Adrenal gland (tissue), 12 donors: ENCODE data around the gene OR10AD1. TPM values are rescaled to one million over a fixed set of nuclear protein-coding genes. Genes with fewer than 3 reads are reported as not detected.

Source experiments
- DNase-seq, 7 donors: peaks; one replicate each; pipeline ENCODE4 v3.0.0-alpha.2; 2019 to 2020
- H3K27ac ChIP-seq, 5 donors: fragments of 200-600 bp; sonication (generic) in 4 of 5; 1 replicate in 3 of 5; 2 replicates in 2 of 5; pipeline versions ENCODE4 v1.5.1 to v1.8.0; 2016 to 2020; ENCODE audit warnings: mild to moderate bottlenecking in 1 of 5
- H3K27me3 ChIP-seq: fragments of 200-600 bp; 2 replicates; pipeline ENCODE4 v1.8.0; 2021
- H3K36me3 ChIP-seq, 2 donors: fragments of 200-600 bp; replicated peaks in 1 of 2; 1 replicate in 1 of 2; 2 replicates in 1 of 2; pipeline versions ENCODE4 v1.5.1 to v1.8.0; 2018 to 2022
- H3K4me1 ChIP-seq, 2 donors: fragments of 200-600 bp; replicated peaks in 1 of 2; 1 replicate in 1 of 2; 2 replicates in 1 of 2; pipeline versions ENCODE4 v1.5.1 to v1.8.0; 2018 to 2021
- H3K4me3 ChIP-seq, 4 donors: fragments of 200-600 bp; sonication (generic) in 3 of 4; one replicate each; pipeline ENCODE4 v1.5.1; 2016 to 2018
- H3K9me3 ChIP-seq, 3 donors: fragments of 200-600 bp; sonication (generic) in 1 of 3; replicated peaks in 1 of 3; 1 replicate in 2 of 3; 2 replicates in 1 of 3; pipeline versions ENCODE4 v1.5.1 to v1.8.0; 2016 to 2021
- CTCF ChIP-seq, 6 experiments: fragments of 450-650 bp in 4 of 6; fragments of 200-600 bp in 2 of 6; sonication (generic) in 1 of 6; IDR thresholded peaks; 1 replicate in 5 of 6; 2 replicates in 1 of 6; pipeline versions ENCODE4 v1.5.1 to v1.8.0; 2016 to 2021; ENCODE audit warnings: antibody characterized with exemption in 6 of 6, mild to moderate bottlenecking in 2 of 6, moderate library complexity in 1 of 6
- POLR2A ChIP-seq, 2 donors: fragments of 450-650 bp; IDR thresholded peaks; one replicate each; pipeline ENCODE4 v1.6.1; 2017; ENCODE audit warnings: antibody characterized with exemption in 2 of 2, mild to moderate bottlenecking in 2 of 2, moderate library complexity in 1 of 2
- WGBS, 4 donors: extraction: QIAGEN DNeasy Blood & Tissue Kit in 2 of 4; methylation state at CpG; one replicate each; pipeline versions ENCODE4 v1.1.5 to v1.1.7; 2013 to 2017; 5-methylcytosine and 5-hydroxymethylcytosine counted together
- intact Hi-C, 2 donors: fragments of 100-400 bp; cut with DNase I; formaldehyde crosslinking; loops; one replicate each; pipeline versions ENCODE4 v1.14.1 to v1.15.0; 2022 to 2023
- polyA plus RNA-seq, 3 donors: library from polyadenylated mRNA; stranded (reverse); fragments of 200-250 nt in 2 of 3; fragments of 350-450 nt in 1 of 3; fragmentation: Illumina TruSeq in 1 of 3; extraction: RNeasy Lipid Tissue Mini Kit (QIAGEN cat#74804) in 1 of 3; gene quantifications; one replicate each; pipeline ENCODE4 v1.2.3, GENCODE V29; 2013 to 2014
- total RNA-seq, 9 donors: library from RNA; depleted of rRNA in 4 of 9; stranded (reverse); fragments of >200 nt in 4 of 9; fragments of 120-200 nt in 1 of 9; fragmentation: NEBNext Ultra II Directional in 1 of 9; extraction: Animal tissue kit (Norgen Biotek cat#: 25700) in 1 of 9; gene quantifications; one replicate each; pipeline versions ENCODE4 v1.1.0 to v1.2.4, GENCODE V29; 2013 to 2023
- donor health status: healthy with polysubstance abuse.
- donor health status: Bipolar disorder and iron deficiency.
- donor health status: DM: yes; HTN: yes; CAD: no.
- donor health status: DM: no; HTN: no; CAD: no.
- donor health status: DM: no; HTN: no; CAD: no.
- donor health status: DM: yes; HTN: yes; CAD: no.

Gene OR10AD1
- total and polyA plus RNA-seq, 12 donors, result 0.16 TPM; not detected in 11

DNA sequence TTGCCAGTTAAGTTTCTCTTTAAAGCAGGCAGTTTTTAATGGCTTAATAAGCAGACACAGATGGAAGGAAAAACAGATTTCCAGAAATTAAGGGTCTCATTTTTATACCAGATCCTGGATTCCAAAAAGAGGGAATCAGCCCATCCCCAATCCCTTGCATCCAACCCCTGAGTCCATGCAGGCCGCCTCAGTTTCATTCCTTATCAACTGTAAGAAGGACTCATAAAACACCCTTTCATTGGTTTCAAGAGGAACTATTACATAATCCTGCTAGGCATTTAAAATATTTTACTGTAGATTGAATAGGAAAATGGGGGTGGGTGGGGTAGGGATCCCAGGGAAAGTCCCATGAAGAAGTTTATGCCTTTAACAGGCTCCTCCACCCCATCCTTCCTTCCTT, 10.2 kb downstream of the OR10AD1 start:
- H3K4me3 ChIP-seq, result no peak overlapping the region
- no peaks in the 10 kb centered on the region for H3K27me3 ChIP-seq
- H3K36me3 ChIP-seq, result no peaks in the 10 kb centered on the region
- H3K9me3 ChIP-seq, result no peaks in the 10 kb centered on the region
- WGBS, 4 donors, result 24 to 59% (median 50%) methylated on average over 1 of the region's 1 CpG
- intact Hi-C loops, result no loop called here
- peaks cover 14 to 29% of the 10 kb centered on the region in 2 donors for H3K4me1 ChIP-seq
- no peak for TF ChIP-seq POLR2A (IDR thresholded peaks at IDR 0.05)
- TF ChIP-seq CTCF (IDR thresholded peaks at IDR 0.05), result no peak
- no peak for DNase-seq
- peak overlapping the region in 3 of 5 donors; percentile 45 to 55 (median 47) for H3K27ac ChIP-seq

DNA sequence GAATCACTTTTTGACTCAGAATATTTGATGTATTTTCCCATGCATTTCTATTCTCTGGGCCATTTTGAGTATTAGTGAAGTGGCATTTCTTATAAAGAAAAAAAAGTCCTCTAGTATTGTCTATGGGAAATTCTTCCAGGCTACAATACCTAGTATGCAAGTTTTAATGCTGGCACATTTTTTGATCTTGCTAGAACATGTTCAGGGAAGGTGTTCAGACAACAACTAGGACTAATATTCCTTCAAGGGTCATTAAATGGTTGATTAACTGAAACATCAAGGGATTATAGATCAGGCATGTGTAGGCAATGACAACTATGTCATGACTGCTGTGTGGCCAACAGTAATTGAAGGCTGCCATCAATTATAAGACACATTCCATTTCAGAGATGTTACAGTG, 12.0 kb downstream of the OR10AD1 start:
- no peak overlapping the region for H3K4me3 ChIP-seq
- no peak overlapping the region for H3K27ac ChIP-seq
- intact Hi-C loops, result no loop called here
- H3K27me3 ChIP-seq, result no peaks in the 10 kb centered on the region
- H3K9me3 ChIP-seq, result no peaks in the 10 kb centered on the region
- H3K4me1 ChIP-seq, result peaks cover 14 to 23% of the 10 kb centered on the region in 2 donors
- DNase-seq, result no peak
- H3K36me3 ChIP-seq, result no peaks in the 10 kb centered on the region
- TF ChIP-seq CTCF (IDR thresholded peaks at IDR 0.05) (no peak), POLR2A (IDR thresholded peaks at IDR 0.05) (no peak)

- no peak for TF ChIP-seq POLR2A (IDR thresholded peaks at IDR 0.05)
- TF ChIP-seq CTCF (IDR thresholded peaks at IDR 0.05), result peak; percentile 74 to 87 (median 83)
- no peak overlapping the region for H3K4me3 ChIP-seq
- WGBS, 4 donors, result 40 to 42% (median 41%) methylated on average over 6 of the region's 6 CpGs
- H3K27ac ChIP-seq, result peak overlapping the region in 1 of 5 donors; percentile 15
- intact Hi-C loops, result loop anchor here (10.0 kb wide), 1 partner anchor 265 kb away; no protein-coding TSS in a partner anchor
- H3K27me3 ChIP-seq, result no peaks in the 10 kb centered on the region
- peaks cover 14 to 24% of the 10 kb centered on the region in 2 donors for H3K4me1 ChIP-seq
- DNase-seq, result peak; percentile 65 to 96 (median 75)
- H3K9me3 ChIP-seq, result no peaks in the 10 kb centered on the region
- H3K36me3 ChIP-seq, result no peaks in the 10 kb centered on the region
These were observed 13.6 kb downstream of the OR10AD1 start for GRCh38 chr12:48189331-48190125.

- H3K9me3 ChIP-seq, result no peaks in the 10 kb centered on the region
These were observed 15.0 kb downstream of the OR10AD1 start for GRCh38 chr12:48187916-48188695.

More at GRCh38 chr12:48187916-48188695, 15.0 kb downstream of the OR10AD1 start:
- H3K27ac ChIP-seq, result no peak overlapping the region
- no peaks in the 10 kb centered on the region for H3K27me3 ChIP-seq
- intact Hi-C loops, result loop anchor here (10.0 kb wide), 1 partner anchor 267 kb away; no protein-coding TSS in a partner anchor
- 83 to 91% (median 87%) methylated on average over 8 to 10 of the region's 10 CpGs for WGBS, 4 donors
- peaks cover 15 to 19% of the 10 kb centered on the region in 2 donors for H3K4me1 ChIP-seq
- TF ChIP-seq CTCF (IDR thresholded peaks at IDR 0.05) (no peak), POLR2A (IDR thresholded peaks at IDR 0.05) (no peak)
- no peak for DNase-seq
- no peak overlapping the region for H3K4me3 ChIP-seq
- no peaks in the 10 kb centered on the region for H3K36me3 ChIP-seq
